HEK293 (cell line): Measurements from ENCODE around the gene DLK1.

Experiments
- CTCF ChIP-seq: fragments of 450-650 bp; formaldehyde crosslinking; IDR thresholded peaks from 2 replicates; pipeline ENCODE4 v1.5.1; 2016; ENCODE audit warnings: missing biosample characterization, missing genetic modification characterization
- ELK4 ChIP-seq: IDR thresholded peaks from 2 replicates; pipeline ENCODE4 v1.6.1; 2011; ENCODE audit warnings: mild to moderate bottlenecking, low read depth, low read length, borderline replicate concordance
- KLF10 ChIP-seq: fragments of 450-650 bp; IDR thresholded peaks from 2 replicates; pipeline ENCODE4 v1.5.1; 2018; ENCODE audit warnings: missing biosample characterization, mild to moderate bottlenecking, missing genetic modification characterization
- REPIN1 ChIP-seq: fragments of 450-650 bp; formaldehyde crosslinking; IDR thresholded peaks from 2 replicates; pipeline ENCODE4 v1.5.1; 2017; ENCODE audit warnings: missing biosample characterization, missing genetic modification characterization, low read depth
- REST ChIP-seq: fragments of 450-650 bp; formaldehyde crosslinking; IDR thresholded peaks from 2 replicates; pipeline ENCODE4 v1.5.1; 2016; ENCODE audit warnings: missing biosample characterization, missing genetic modification characterization
- YY1 ChIP-seq: fragments of 450-650 bp; formaldehyde crosslinking; IDR thresholded peaks from 2 replicates; pipeline ENCODE4 v1.5.1; 2018; ENCODE audit warnings: missing biosample characterization, missing genetic modification characterization
- ZNF174 ChIP-seq: fragments of 450-650 bp; formaldehyde crosslinking; IDR thresholded peaks from 2 replicates; pipeline ENCODE4 v1.5.0; 2017; ENCODE audit warnings: missing biosample characterization, mild to moderate bottlenecking, missing genetic modification characterization
- ZNF19 ChIP-seq: fragments of 450-650 bp; formaldehyde crosslinking; IDR thresholded peaks from 2 replicates; pipeline ENCODE4; 2016; ENCODE audit warnings: missing biosample characterization, missing genetic modification characterization, low read depth
- ZNF350 ChIP-seq: fragments of 450-650 bp; formaldehyde crosslinking; IDR thresholded peaks from 2 replicates; pipeline ENCODE4 v1.5.0; 2017; ENCODE audit warnings: missing biosample characterization, mild to moderate bottlenecking, missing genetic modification characterization
- ZNF707 ChIP-seq: fragments of 450-650 bp; formaldehyde crosslinking; IDR thresholded peaks from 2 replicates; pipeline ENCODE4 v1.5.1; 2016; ENCODE audit warnings: missing biosample characterization, missing genetic modification characterization
- ZNF785 ChIP-seq: fragments of 450-650 bp; formaldehyde crosslinking; IDR thresholded peaks from 2 replicates; pipeline ENCODE4 v1.5.1; 2016; ENCODE audit warnings: missing biosample characterization, missing genetic modification characterization
- ZNF830 ChIP-seq: fragments of 450-650 bp; IDR thresholded peaks from 2 replicates; pipeline ENCODE4 v1.5.0; 2018; ENCODE audit warnings: missing biosample characterization, missing genetic modification characterization, low read depth, mild to moderate bottlenecking, moderate library complexity

- no peak for TF ChIP-seq CTCF (tag by site-specific recombination)
- no peak for TF ChIP-seq REST
- no peak for TF ChIP-seq ZNF174
- TF ChIP-seq ZNF830 (tag by site-specific recombination), result no peak
- TF ChIP-seq KLF10 (tag by site-specific recombination), result no peak
- TF ChIP-seq ZNF19 (tag by site-specific recombination), result no peak
- TF ChIP-seq ZNF707, result no peak
- no peak for TF ChIP-seq YY1 (tag by site-specific recombination)
- TF ChIP-seq ZNF350 (tag by site-specific recombination), result no peak
- no peak for TF ChIP-seq ELK4
- TF ChIP-seq REPIN1 (tag by site-specific recombination), result no peak
- no peak for TF ChIP-seq ZNF785 (tag by site-specific recombination)
Measured at GRCh38 chr14:100739306-100739705, 12.6 kb downstream of the DLK1 start.
